ENCODE results near the gene CHGA. TPM values are rescaled to one million over a fixed set of nuclear protein-coding genes. Genes with fewer than 3 reads are reported as not detected.
A peak's percentile ranks its signal among the peaks of the same experiment; 100 is the strongest.

CHGA gene
- total and polyA plus RNA-seq, 2 of the 13 experiments (the other 11 are each of a cell fraction or from before 2014, with no cell fraction given), result not detected

DNA sequence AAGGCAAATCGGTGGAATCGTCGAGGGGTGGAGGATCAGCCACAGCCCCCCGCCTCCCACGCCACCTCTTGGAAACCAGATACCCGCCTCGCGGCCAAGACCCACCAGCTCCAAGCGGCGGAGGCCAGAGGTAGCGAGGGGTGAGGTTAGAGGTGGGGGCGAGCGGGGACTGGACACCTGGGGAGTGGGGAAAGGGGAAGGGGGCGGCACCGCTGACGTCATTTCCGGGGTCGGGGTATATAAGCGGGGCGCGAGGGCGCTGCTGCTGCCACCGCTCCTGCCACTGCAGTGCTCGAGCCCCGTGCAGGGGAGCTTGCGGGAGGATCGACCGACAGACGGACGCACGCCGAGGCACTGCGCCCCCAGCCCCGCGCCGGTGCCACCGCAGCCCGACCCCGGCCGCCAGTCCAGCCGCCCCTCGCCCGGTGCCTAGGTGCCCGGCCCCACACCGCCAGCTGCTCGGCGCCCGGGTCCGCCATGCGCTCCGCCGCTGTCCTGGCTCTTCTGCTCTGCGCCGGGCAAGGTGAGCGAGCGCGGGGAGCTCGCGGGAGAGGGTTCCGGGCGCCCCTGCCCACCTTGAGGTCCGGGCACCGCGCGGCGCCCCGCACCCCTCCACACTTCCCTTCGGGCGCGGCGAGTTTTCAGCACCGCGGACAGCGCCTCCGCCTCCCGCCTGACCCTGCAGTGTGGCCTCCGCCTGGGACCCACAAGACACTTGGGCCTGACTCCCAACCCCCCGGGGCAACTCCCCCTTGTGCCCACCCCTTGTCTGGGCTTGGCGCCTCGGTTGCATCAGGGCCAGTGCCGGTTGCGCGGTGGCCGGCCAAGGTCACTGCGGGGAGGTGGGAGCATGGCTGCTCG, at the start of gene CHGA (continued):
- TF ChIP-seq MXD4 (CRISPR knock-in tag; IDR thresholded peaks at IDR 0.05) (peak; percentile 81; the same call in 1 of the 2 replicates), NKX3-1 (CRISPR knock-in tag; IDR thresholded peaks at IDR 0.05) (peak; percentile 96), ZNF292 (CRISPR knock-in tag; IDR thresholded peaks at IDR 0.05; ENCODE audit: borderline replicate concordance, low read depth) (no peak), TRIM24 (CRISPR knock-in tag; IDR thresholded peaks at IDR 0.05) (no peak), ZNF3 (CRISPR knock-in tag; IDR thresholded peaks at IDR 0.05) (no peak), HNRNPLL (IDR thresholded peaks at IDR 0.05; ENCODE audit: low read depth, low read length, poor library complexity, severe bottlenecking) (no peak), ZNF577 (CRISPR knock-in tag; IDR thresholded peaks at IDR 0.05; ENCODE audit: borderline replicate concordance, low read depth) (0 out of 2 replicates have a peak, but pooled peaks have one; percentile 72), CREB1 (IDR thresholded peaks at IDR 0.05) (0 out of 2 replicates have a peak, but pooled peaks have one; percentile 48), CREB1 (CRISPR knock-in tag; IDR thresholded peaks at IDR 0.05) (no peak), KDM5B (CRISPR knock-in tag; IDR thresholded peaks at IDR 0.05; ENCODE audit: borderline replicate concordance) (peak; percentile 87; the same call in 1 of the 2 replicates), FLYWCH1 (CRISPR knock-in tag; IDR thresholded peaks at IDR 0.05) (0 out of 2 replicates have a peak, but pooled peaks have one; percentile 38), PLRG1 (conservative IDR thresholded peaks at IDR 0.05) (no peak), ZNF777 (CRISPR knock-in tag; IDR thresholded peaks at IDR 0.05) (peak; percentile 82), ZBTB38 (CRISPR knock-in tag; IDR thresholded peaks at IDR 0.05) (peak; percentile 84), ZNF160 (CRISPR knock-in tag; IDR thresholded peaks at IDR 0.05) (peak; percentile 89), GTF3A (CRISPR knock-in tag; conservative IDR thresholded peaks at IDR 0.05) (no peak)
- TF ChIP-seq, protein P1, sequence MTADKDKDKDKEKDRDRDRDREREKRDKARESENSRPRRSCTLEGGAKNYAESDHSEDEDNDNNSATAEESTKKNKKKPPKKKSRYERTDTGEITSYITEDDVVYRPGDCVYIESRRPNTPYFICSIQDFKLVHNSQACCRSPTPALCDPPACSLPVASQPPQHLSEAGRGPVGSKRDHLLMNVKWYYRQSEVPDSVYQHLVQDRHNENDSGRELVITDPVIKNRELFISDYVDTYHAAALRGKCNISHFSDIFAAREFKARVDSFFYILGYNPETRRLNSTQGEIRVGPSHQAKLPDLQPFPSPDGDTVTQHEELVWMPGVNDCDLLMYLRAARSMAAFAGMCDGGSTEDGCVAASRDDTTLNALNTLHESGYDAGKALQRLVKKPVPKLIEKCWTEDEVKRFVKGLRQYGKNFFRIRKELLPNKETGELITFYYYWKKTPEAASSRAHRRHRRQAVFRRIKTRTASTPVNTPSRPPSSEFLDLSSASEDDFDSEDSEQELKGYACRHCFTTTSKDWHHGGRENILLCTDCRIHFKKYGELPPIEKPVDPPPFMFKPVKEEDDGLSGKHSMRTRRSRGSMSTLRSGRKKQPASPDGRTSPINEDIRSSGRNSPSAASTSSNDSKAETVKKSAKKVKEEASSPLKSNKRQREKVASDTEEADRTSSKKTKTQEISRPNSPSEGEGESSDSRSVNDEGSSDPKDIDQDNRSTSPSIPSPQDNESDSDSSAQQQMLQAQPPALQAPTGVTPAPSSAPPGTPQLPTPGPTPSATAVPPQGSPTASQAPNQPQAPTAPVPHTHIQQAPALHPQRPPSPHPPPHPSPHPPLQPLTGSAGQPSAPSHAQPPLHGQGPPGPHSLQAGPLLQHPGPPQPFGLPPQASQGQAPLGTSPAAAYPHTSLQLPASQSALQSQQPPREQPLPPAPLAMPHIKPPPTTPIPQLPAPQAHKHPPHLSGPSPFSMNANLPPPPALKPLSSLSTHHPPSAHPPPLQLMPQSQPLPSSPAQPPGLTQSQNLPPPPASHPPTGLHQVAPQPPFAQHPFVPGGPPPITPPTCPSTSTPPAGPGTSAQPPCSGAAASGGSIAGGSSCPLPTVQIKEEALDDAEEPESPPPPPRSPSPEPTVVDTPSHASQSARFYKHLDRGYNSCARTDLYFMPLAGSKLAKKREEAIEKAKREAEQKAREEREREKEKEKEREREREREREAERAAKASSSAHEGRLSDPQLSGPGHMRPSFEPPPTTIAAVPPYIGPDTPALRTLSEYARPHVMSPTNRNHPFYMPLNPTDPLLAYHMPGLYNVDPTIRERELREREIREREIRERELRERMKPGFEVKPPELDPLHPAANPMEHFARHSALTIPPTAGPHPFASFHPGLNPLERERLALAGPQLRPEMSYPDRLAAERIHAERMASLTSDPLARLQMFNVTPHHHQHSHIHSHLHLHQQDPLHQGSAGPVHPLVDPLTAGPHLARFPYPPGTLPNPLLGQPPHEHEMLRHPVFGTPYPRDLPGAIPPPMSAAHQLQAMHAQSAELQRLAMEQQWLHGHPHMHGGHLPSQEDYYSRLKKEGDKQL (CRISPR knock-in tag; IDR thresholded peaks at IDR 0.05; ENCODE audit: low read depth), result 0 out of 2 replicates have a peak, but pooled peaks have one; percentile 38
- TF ChIP-seq, protein P2, sequence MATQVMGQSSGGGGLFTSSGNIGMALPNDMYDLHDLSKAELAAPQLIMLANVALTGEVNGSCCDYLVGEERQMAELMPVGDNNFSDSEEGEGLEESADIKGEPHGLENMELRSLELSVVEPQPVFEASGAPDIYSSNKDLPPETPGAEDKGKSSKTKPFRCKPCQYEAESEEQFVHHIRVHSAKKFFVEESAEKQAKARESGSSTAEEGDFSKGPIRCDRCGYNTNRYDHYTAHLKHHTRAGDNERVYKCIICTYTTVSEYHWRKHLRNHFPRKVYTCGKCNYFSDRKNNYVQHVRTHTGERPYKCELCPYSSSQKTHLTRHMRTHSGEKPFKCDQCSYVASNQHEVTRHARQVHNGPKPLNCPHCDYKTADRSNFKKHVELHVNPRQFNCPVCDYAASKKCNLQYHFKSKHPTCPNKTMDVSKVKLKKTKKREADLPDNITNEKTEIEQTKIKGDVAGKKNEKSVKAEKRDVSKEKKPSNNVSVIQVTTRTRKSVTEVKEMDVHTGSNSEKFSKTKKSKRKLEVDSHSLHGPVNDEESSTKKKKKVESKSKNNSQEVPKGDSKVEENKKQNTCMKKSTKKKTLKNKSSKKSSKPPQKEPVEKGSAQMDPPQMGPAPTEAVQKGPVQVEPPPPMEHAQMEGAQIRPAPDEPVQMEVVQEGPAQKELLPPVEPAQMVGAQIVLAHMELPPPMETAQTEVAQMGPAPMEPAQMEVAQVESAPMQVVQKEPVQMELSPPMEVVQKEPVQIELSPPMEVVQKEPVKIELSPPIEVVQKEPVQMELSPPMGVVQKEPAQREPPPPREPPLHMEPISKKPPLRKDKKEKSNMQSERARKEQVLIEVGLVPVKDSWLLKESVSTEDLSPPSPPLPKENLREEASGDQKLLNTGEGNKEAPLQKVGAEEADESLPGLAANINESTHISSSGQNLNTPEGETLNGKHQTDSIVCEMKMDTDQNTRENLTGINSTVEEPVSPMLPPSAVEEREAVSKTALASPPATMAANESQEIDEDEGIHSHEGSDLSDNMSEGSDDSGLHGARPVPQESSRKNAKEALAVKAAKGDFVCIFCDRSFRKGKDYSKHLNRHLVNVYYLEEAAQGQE (IDR thresholded peaks at IDR 0.05; ENCODE audit: borderline replicate concordance in 1 of 2, low read depth in 1 of 2, low read length in 2 of 2), result peak in 1 of 2 experiments; percentile 99
- TF ChIP-seq, protein P3, sequence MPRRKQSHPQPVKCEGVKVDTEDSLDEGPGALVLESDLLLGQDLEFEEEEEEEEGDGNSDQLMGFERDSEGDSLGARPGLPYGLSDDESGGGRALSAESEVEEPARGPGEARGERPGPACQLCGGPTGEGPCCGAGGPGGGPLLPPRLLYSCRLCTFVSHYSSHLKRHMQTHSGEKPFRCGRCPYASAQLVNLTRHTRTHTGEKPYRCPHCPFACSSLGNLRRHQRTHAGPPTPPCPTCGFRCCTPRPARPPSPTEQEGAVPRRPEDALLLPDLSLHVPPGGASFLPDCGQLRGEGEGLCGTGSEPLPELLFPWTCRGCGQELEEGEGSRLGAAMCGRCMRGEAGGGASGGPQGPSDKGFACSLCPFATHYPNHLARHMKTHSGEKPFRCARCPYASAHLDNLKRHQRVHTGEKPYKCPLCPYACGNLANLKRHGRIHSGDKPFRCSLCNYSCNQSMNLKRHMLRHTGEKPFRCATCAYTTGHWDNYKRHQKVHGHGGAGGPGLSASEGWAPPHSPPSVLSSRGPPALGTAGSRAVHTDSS (CRISPR knock-in tag; conservative IDR thresholded peaks at IDR 0.05), result no peak
